Activated T-helper 17 cell treated with anti-CD3 and anti-CD28 coated beads, Interleukin-2, amount 50 U/mL, for 72 hours (primary cell): ENCODE results near the gene ITPR2. TPM values are rescaled to one million over a fixed set of nuclear protein-coding genes. Genes with fewer than 3 reads are reported as not detected.

ENCODE experiments used
- ATAC-seq: fragments of 150-1000 bp; cut with Tn5 transposase; replicated peaks from 2 replicates; pipeline ENCODE4 v1.10.0; 2021; ENCODE audit warnings: mild to moderate bottlenecking, moderate library complexity
- H3K27ac Mint-ChIP-seq: one replicate; pipeline ENCODE4 v1.8.0; 2022; ENCODE audit warnings: mixed read lengths
- H3K27me3 Mint-ChIP-seq: one replicate; pipeline ENCODE4 v1.8.0; 2022; ENCODE audit warnings: mixed read lengths
- H3K36me3 Mint-ChIP-seq: one replicate; pipeline ENCODE4 v1.8.0; 2022; ENCODE audit warnings: low read depth, mild to moderate bottlenecking, mixed read lengths
- H3K4me1 Mint-ChIP-seq: one replicate; pipeline ENCODE4 v1.8.0; 2022; ENCODE audit warnings: mixed read lengths
- H3K4me3 Mint-ChIP-seq: one replicate; pipeline ENCODE4 v1.8.0; 2022; ENCODE audit warnings: mild to moderate bottlenecking, mixed read lengths
- H3K9me3 Mint-ChIP-seq: one replicate; pipeline ENCODE4 v1.8.0; 2022; ENCODE audit warnings: mixed read lengths
- total RNA-seq, 2 donors: library from RNA; stranded (reverse); gene quantifications; one replicate each; pipeline ENCODE4 v1.2.3, GENCODE V29; 2022

The ITPR2 gene
- total RNA-seq, 2 donors from 2014 or later = 37.1 to 48.2 TPM

DNA sequence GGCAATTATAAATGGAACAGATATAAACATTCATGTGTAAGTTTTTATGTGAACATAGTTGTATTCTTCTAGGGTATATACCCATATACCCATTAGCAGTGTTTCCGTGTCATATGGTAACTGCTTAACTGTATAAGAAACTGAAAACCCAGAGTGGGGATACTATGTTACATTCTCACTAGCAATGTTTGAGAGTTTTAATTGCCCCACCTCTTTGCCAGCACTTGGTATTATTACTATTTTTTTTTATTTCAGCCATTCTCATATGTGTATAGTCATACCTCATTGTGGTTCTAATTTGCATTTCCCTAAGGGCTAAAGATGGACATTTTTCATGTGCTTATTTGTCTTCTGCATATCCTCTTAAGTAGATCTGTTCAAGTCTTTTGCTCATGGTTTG, 28.7 kb upstream of the ITPR2 start:
- Mint-ChIP-seq H3K9me3 (no peaks in the 10 kb centered on the region), H3K27me3 (peaks cover 14% of the 10 kb centered on the region), H3K36me3 (no peaks in the 10 kb centered on the region), H3K27ac (no peak overlapping the region), H3K4me1 (no peaks in the 10 kb centered on the region), H3K4me3 (no peak overlapping the region)
- no peak for ATAC-seq

DNA sequence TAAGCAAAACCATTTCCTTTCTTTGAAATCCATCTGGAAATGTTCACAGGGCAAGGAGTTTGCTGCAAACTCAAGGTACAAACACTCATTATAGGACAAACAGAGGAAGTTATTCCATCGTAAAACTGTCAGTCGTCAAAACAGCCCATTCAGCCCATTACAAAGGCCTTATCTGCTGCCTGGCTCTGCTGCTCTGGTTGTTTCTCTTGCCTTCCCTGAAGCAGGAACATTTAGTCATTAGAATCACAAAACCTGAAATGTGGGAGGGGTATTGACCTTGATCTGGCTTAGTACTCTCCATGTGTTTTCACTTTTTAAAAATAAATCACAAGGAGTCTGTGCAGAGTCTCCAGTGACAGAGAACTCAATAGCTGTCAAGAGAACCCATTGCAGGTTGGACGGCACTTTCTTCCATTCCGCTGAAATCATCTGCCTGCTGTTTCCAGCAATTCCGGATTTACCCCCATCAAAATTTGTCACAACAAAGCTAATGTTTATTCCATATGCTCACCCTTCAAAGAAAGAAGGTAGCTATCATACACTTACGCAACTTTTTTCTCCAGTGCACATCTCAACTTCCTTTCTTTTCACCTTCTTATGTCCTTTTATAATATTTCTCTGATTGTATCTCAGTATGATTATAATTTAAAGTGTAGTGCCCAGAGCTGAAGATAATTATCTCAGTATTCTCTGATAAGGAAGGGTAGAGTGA, 24.6 kb upstream of the ITPR2 start:
- no peaks in the 10 kb centered on the region for H3K36me3 Mint-ChIP-seq
- no peaks in the 10 kb centered on the region for H3K4me1 Mint-ChIP-seq
- H3K4me3 Mint-ChIP-seq = no peak overlapping the region
- no peak overlapping the region for H3K27ac Mint-ChIP-seq
- peaks cover 3% of the 10 kb centered on the region for H3K27me3 Mint-ChIP-seq
- ATAC-seq = no peak
- H3K9me3 Mint-ChIP-seq = no peaks in the 10 kb centered on the region

DNA sequence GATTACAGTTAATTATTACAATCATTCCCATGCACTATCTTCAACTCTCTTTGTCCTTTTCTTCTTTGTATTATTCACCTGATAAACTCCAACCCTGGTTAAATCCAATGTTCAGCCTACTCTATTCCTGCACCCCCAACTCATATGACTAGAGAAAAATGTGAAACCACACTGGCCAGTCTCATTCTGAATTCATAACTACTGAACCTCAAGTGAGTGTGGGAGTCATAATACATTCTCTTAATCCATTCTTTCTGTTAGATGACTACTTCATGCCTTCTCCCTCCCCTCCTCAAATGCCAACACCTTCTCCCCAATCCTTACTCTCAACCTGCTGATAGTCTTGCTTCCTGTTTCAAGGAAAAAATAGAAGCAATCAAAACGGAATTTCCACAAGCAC, 22.3 kb upstream of the ITPR2 start:
- Mint-ChIP-seq H3K36me3 (no peaks in the 10 kb centered on the region), H3K9me3 (no peaks in the 10 kb centered on the region), H3K4me1 (no peaks in the 10 kb centered on the region), H3K27ac (no peak overlapping the region), H3K27me3 (no peaks in the 10 kb centered on the region), H3K4me3 (no peak overlapping the region)
- peak; percentile 38 for ATAC-seq

DNA sequence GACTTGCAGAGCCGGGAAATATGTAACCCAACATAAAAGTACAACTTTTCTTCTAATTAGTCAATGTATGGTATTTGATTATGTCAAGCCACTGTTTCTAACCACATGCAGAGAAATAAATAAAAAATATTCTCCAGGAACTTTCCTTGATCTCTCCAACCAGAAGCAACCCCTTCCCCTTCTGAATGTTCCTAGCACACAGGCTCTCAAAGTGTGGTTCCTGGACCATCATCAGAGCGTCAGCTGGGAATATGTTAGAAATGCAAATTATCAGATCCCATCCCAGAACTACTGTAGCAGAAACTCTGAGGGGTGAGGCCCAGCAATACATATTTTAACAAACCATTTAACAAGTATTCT, 21.0 kb upstream of the ITPR2 start:
- Mint-ChIP-seq H3K27me3 (peaks cover 3% of the 10 kb centered on the region), H3K4me3 (no peak overlapping the region), H3K9me3 (no peaks in the 10 kb centered on the region), H3K27ac (no peak overlapping the region), H3K36me3 (no peaks in the 10 kb centered on the region), H3K4me1 (no peaks in the 10 kb centered on the region)
- ATAC-seq = no peak

DNA sequence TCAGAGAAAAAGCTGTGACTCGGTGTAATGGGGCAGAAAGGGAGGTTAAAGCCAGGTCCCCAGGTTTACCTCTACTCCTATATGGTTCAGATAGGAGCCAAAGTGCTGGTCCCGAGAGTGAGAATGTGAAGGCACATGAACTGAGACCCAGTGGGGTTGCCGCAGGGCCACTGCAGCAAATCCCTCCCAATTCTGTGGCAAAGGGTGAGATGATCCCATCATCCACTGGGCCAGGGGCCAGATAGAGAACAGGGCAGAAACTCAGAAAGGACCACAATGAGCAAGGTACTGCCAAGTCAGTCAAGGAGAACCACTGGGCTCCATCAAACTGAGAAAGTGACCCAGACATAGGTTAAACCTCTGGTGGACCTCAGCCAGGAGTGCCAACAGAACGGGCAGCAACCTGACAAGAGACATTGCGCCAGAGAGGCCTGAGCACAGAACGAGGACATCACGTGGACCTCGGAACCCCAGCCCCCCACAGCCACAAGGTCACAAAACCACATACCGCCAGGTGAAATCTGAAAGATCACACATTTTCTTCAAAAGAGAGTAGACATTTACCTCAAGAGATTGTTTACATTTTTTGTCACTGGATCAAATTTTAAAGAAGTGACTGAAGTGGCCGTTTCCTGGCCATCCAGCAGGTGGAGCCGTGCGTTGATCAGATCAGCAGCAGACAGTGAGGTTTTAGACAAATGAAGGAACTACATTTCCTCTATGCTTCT, 20.5 kb upstream of the ITPR2 start:
- H3K4me3 Mint-ChIP-seq = no peak overlapping the region
- H3K36me3 Mint-ChIP-seq = no peaks in the 10 kb centered on the region
- H3K9me3 Mint-ChIP-seq = no peaks in the 10 kb centered on the region
- ATAC-seq = peak; percentile 86
- H3K4me1 Mint-ChIP-seq = no peaks in the 10 kb centered on the region
- H3K27me3 Mint-ChIP-seq = peaks cover 3% of the 10 kb centered on the region
- H3K27ac Mint-ChIP-seq = no peak overlapping the region

DNA sequence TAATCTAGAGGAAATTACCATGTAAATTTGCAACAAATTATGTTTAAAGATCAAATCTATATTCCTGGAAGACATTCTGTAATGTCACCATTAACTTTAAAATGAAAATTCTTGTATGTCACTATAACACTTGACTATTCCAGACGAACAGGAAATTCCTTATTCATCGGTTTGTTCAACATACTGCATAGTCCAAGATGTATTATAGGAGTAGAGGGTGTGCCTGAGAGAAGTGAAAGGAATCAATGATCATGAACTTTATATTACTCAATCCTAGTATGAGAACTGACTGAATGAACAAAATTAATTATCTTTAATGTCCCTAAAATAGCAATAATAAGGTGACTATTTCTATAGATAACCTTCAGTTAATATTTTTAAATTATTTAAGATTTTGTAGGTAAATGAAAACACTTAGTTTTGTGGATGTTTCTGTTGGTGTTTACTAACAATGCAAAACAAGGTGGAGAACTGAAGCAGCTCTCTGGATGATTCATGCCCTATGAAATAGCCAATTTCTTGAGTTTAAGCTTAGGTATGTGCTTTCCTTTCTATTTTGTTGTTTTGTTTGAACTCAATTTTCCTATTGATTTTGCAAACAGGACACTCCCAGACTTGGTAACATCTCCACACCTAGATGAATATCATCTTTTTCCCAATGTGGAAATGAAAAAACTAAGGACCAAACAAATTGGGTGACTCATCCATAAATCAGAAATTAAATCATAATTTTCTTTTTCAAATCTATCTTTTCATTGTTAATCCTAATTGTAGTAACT, 18.2 kb upstream of the ITPR2 start:
- H3K27ac Mint-ChIP-seq = no peak overlapping the region
- H3K4me1 Mint-ChIP-seq = no peaks in the 10 kb centered on the region
- ATAC-seq = no peak
- no peaks in the 10 kb centered on the region for H3K36me3 Mint-ChIP-seq
- no peaks in the 10 kb centered on the region for H3K9me3 Mint-ChIP-seq
- H3K27me3 Mint-ChIP-seq = peaks cover 6% of the 10 kb centered on the region
- H3K4me3 Mint-ChIP-seq = no peak overlapping the region

DNA sequence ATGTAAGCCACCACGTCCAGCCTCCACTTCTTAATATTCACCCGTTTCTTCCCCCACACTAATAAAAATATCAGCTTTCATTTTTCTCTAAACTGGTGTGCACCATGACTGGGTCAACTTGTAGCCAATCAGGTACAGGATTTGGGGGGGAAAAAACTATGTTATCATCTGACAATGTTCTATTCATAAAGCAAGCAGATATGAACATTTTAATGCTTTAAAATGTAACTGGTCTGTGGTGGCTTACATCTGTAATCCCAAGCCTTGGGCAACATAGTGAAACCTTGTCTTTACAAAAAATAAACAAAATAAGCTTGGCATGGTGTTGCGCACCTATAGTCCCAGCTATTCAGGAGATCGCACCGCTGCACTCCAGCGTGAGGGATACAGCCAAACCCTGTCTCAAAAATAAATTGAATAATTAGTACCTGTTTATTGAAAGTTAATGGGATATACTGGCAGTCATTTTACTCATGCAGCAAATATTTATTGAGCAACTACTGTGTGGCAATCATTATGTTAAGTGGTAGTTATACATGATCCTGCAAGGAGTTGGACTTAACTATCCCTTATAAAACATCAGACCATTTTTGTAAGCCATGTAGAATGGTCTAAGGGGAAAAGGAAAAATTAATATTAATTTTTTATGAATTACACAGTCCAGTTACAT, 15.3 kb upstream of the ITPR2 start:
- Mint-ChIP-seq H3K27me3 (peaks cover 6% of the 10 kb centered on the region), H3K9me3 (no peaks in the 10 kb centered on the region), H3K4me3 (no peak overlapping the region), H3K4me1 (no peaks in the 10 kb centered on the region), H3K36me3 (no peaks in the 10 kb centered on the region), H3K27ac (no peak overlapping the region)
- no peak for ATAC-seq

DNA sequence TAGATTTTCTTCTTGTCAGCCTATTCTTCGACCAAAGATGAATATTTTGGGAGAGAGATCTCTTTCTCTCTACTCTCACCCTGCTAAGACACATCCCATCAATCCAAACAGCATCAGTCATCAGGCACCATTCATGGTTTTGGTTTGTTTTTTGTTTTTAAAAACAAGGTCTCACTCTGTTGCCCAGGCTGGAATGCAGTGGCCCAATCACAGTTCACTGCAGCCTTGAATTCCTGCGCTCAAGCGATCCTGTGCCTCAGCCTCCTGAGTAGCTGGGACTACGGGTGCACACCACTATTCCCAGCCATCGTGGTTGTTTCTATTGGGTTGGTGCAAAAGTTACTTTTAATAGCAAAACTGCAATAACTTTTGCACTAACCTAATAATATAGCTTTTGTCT, 14.4 kb upstream of the ITPR2 start:
- H3K36me3 Mint-ChIP-seq = no peaks in the 10 kb centered on the region
- H3K4me1 Mint-ChIP-seq = no peaks in the 10 kb centered on the region
- peaks cover 6% of the 10 kb centered on the region for H3K27me3 Mint-ChIP-seq
- no peak for ATAC-seq
- no peak overlapping the region for H3K27ac Mint-ChIP-seq
- no peak overlapping the region for H3K4me3 Mint-ChIP-seq
- H3K9me3 Mint-ChIP-seq = no peaks in the 10 kb centered on the region

DNA sequence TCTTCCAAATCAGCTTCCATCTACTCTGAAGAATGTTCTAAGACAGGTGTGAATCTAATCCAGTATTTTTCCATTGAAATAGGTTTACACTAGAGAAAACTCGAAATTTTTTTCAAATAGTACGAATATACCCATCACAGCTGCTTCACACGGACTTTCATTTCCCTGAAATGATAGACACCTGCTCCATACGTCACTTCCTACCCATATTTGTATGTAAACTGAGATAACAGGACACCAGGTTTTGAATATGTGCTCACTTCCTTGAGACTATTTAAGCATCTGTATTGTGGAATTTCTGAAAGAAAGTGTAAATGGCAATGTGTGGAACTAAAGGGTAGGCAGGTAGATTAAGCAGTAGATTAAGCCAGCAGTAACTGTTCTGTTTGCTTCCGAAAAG, 13.4 kb upstream of the ITPR2 start:
- Mint-ChIP-seq H3K27ac (no peak overlapping the region), H3K4me1 (no peaks in the 10 kb centered on the region), H3K27me3 (peaks cover 6% of the 10 kb centered on the region), H3K36me3 (no peaks in the 10 kb centered on the region), H3K9me3 (no peaks in the 10 kb centered on the region), H3K4me3 (no peak overlapping the region)
- no peak for ATAC-seq

DNA sequence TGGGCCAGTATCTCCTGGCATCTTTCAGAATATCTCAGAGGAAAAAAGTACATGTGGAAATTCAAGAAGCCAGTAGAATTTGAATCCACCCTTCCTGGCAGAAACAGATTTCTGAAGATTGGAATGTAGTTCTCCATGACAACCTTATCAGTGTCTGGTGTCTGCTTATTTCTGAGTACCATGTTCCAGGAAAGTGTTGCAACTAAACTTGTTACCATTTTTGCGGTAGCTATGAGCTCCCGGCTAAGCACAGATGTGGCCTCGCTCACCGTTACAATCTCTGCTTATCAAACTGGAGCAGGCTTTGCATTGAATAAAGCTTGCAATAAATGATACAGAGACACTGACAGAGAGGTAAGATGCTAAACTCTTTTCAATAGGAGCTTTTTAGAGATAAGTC, 13.0 kb upstream of the ITPR2 start:
- Mint-ChIP-seq H3K36me3 (no peaks in the 10 kb centered on the region), H3K9me3 (no peaks in the 10 kb centered on the region), H3K27ac (no peak overlapping the region), H3K4me3 (no peak overlapping the region), H3K4me1 (no peaks in the 10 kb centered on the region), H3K27me3 (peaks cover 6% of the 10 kb centered on the region)
- no peak for ATAC-seq

DNA sequence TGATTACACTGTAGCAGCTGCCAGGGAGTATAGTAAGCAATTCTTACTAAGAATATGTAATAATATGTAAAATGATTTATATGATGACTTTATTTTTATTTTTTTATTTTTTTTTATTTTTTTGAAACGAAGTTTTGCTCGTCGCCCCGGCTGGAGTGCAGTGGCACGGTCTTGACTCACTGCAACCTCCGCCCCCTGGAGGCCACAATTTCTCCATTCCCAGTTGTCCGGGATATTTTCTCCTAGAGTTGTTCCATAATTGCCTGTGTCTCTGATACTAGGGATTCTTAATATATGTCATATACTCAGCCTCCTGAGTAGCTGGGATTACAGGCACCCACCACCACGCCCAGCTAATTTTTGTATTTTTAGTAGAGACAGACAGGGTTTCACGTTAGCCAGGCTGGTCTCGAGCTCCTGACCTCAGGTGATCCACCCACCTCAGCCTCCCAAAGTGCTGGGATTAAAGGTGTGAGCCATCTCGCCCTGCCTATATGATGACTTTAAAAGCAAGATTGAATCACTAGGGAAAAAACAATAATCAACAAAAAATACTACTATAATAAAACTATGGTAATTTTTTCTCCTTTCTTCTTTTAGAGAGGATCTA, 12.2 kb upstream of the ITPR2 start:
- ATAC-seq = no peak
- Mint-ChIP-seq H3K4me3 (no peak overlapping the region), H3K27me3 (peaks cover 6% of the 10 kb centered on the region), H3K27ac (no peak overlapping the region), H3K4me1 (no peaks in the 10 kb centered on the region), H3K36me3 (no peaks in the 10 kb centered on the region), H3K9me3 (no peaks in the 10 kb centered on the region)

DNA sequence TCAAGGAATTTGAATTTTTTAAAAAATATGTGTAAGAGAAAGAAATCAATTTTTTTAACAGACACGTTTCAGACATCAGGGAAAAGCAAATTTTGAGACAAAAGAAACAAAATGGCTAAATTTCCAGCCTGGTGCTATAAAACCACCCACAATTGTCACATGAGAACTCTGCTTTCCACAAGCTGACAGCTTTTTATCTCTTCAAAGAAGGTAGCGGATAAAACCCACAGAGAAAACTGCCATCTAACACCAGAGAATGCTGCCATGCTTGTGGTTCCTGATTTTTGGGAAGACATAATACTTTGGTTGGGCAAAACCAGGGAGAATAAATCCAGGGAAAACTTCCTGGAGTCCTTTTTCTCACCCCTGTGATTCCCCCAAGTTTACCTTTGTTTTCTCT, 10.3 kb upstream of the ITPR2 start:
- no peaks in the 10 kb centered on the region for H3K36me3 Mint-ChIP-seq
- H3K27ac Mint-ChIP-seq = no peak overlapping the region
- H3K4me1 Mint-ChIP-seq = no peaks in the 10 kb centered on the region
- no peaks in the 10 kb centered on the region for H3K9me3 Mint-ChIP-seq
- H3K27me3 Mint-ChIP-seq = peaks cover 3% of the 10 kb centered on the region
- ATAC-seq = no peak
- H3K4me3 Mint-ChIP-seq = no peak overlapping the region

DNA sequence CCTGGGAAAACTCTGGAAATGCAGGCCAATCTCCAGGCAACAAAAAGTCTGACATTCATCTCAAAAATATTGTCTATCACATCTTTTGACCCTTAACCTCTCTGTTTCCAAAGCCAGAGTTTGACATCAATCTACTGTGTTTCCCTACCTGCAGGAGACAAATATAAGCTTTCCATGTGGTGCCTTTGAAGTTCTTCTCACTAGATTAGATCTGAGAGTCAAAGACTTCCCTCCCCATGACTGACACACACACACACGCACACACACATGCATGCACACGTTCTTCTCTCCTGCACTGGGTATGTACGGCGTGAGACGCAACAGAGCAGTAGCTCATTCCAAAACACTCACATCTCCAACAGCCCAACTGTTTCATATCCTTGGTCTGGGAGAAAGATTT, 8.1 kb upstream of the ITPR2 start:
- Mint-ChIP-seq H3K27me3 (no peaks in the 10 kb centered on the region), H3K36me3 (no peaks in the 10 kb centered on the region), H3K4me1 (no peaks in the 10 kb centered on the region), H3K27ac (no peak overlapping the region), H3K9me3 (no peaks in the 10 kb centered on the region), H3K4me3 (no peak overlapping the region)
- ATAC-seq = no peak

DNA sequence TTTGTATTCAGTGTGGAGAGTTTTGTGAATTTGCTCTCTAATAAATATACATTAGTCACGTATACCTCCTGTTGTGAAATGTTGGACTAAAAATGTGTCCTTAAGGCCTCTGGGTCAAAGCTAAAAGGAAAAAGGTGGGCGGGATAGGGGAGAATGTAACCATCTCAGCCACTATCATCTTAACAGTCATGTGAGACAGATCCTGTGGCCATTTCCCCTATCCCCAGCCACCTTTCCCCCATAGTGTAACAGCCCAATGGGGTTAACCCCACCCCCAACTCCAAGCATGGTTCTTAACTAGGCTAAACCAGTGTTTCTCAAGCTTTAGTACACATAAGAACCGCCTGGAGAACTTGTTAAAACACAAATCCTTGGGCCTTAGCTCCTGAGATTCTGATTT, 6.5 kb upstream of the ITPR2 start:
- Mint-ChIP-seq H3K4me3 (no peak overlapping the region), H3K27me3 (no peaks in the 10 kb centered on the region), H3K27ac (no peak overlapping the region), H3K9me3 (no peaks in the 10 kb centered on the region), H3K4me1 (no peaks in the 10 kb centered on the region), H3K36me3 (no peaks in the 10 kb centered on the region)
- ATAC-seq = no peak
